BLaER1 (cell line): ENCODE measurements around the gene TMEM107.
A peak's percentile ranks its signal among the peaks of the same experiment; 100 is the strongest.

Source experiments
- H3K27ac ChIP-seq: shearing (Covaris generic); formaldehyde crosslinking; 2 replicates; pipeline ENCODE4 v1.8.1; 2022
- H3K27me3 ChIP-seq: shearing (Covaris generic); formaldehyde crosslinking; 2 replicates; pipeline ENCODE4 v1.8.1; 2022
- H3K36me3 ChIP-seq: shearing (Covaris generic); formaldehyde crosslinking; 2 replicates; pipeline ENCODE4 v1.8.1; 2022
- H3K4me1 ChIP-seq: shearing (Covaris generic); formaldehyde crosslinking; 2 replicates; pipeline ENCODE4 v1.8.1; 2022
- H3K4me2 ChIP-seq: shearing (Covaris generic); formaldehyde crosslinking; 2 replicates; pipeline ENCODE4 v1.8.1; 2022
- H3K4me3 ChIP-seq: shearing (Covaris generic); formaldehyde crosslinking; 2 replicates; pipeline ENCODE4 v1.8.1; 2022
- H3K9ac ChIP-seq: shearing (Covaris generic); formaldehyde crosslinking; 2 replicates; pipeline ENCODE4 v1.8.1; 2022
- H3K9me3 ChIP-seq: shearing (Covaris generic); formaldehyde crosslinking; 2 replicates; pipeline ENCODE4 v1.8.1; 2022
- H4K20me1 ChIP-seq: shearing (Covaris generic); formaldehyde crosslinking; 2 replicates; pipeline ENCODE4 v1.8.1; 2022
- Cebpa-rat ChIP-seq: shearing (Covaris generic); IDR thresholded peaks from 2 replicates; pipeline ENCODE4 v1.8.1; 2022

Gene TMEM107

DNA sequence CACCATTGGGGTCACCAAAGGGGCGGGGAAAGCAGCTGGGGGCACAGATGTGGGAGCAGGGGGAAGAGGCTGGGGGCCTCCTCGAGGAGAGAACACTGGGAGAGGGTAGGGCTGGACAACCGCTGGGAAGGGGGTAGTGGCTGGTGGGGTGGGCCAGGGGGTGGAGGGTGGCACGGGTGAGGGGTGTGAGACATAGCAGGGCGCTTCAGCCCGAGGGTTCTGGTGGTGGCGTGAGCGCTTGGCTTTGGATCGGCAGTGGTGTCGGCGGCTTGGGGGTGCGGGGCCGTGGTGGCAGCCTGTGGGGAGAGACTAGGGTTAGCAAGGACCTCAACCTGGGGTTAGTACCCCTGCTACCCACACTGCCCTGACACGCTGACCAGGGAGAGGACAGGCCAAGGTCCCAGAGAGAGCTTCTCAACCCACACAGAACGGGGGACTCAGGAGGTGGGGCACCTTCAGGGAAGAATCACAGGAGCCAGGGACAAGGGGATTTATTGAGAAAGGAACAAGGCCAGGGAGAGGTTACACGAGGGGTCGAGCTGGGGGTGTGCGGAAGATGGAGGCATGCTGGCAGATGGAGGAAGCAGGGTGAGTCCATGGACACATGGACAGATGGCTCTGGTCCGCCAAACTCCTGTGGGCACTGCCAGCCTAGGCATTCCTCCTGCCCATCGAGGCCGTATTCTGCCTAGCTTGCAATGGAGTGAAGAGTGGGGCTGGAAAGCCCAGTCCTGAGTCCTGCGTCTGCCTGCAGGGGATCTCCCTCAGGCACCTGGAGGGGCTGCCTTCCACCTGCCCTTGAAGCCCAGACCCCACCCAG is 32.4 kb downstream of the TMEM107 start:
- Histone ChIP-seq H3K4me3 (no peak overlapping the region), H4K20me1 (peaks cover 61% of the 10 kb centered on the region), H3K4me2 (no peak overlapping the region), H3K9ac (no peak overlapping the region), H3K36me3 (peaks cover 89% of the 10 kb centered on the region), H3K27ac (no peak overlapping the region), H3K4me1 (0 out of 2 replicates have a peak, but pooled peaks cover 5% of the 10 kb centered on the region), H3K9me3 (no peaks in the 10 kb centered on the region), H3K27me3 (no peaks in the 10 kb centered on the region)
- no peak for TF ChIP-seq Cebpa-rat

DNA sequence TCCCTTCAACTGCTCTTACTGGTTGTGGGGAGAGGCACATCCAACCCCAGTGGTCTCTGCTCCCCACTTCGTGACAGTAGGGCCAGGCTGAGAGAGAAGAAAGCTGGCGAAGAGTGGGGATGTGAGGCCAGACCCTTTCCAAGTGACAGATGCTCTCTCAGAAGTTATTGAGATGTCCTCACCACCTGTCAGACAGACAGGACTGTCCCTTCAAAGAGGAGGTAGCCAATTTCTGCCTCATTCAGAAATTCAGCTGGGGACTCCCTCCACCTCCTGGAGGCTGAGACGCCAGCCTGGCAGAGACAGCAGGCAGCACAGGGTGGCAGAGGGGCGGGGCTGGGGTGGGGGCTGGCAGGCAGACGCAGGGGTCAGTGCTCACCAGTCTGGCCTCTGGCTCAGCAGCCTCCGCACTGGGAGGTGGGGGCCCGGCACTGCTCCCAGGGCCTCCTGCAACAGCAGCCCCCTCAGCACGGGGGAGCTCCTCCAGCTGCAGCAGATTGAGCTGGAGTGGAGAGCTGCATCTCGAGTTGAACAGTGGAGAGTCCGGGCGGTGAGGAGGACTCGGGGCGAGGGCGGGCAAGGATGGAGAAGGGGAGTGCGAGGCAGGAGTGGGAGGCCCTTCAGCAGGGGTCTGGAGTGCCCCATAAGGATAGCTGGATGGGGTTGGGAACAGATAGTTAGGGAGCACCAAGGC is 33.1 kb downstream of the TMEM107 start:
- Histone ChIP-seq H3K4me3 (no peak overlapping the region), H4K20me1 (peaks cover 55% of the 10 kb centered on the region), H3K27me3 (no peaks in the 10 kb centered on the region), H3K27ac (no peak overlapping the region), H3K36me3 (peaks cover 82% of the 10 kb centered on the region), H3K4me2 (no peak overlapping the region), H3K4me1 (peaks cover 8% of the 10 kb centered on the region), H3K9ac (no peak overlapping the region), H3K9me3 (no peaks in the 10 kb centered on the region)
- no peak for TF ChIP-seq Cebpa-rat

DNA sequence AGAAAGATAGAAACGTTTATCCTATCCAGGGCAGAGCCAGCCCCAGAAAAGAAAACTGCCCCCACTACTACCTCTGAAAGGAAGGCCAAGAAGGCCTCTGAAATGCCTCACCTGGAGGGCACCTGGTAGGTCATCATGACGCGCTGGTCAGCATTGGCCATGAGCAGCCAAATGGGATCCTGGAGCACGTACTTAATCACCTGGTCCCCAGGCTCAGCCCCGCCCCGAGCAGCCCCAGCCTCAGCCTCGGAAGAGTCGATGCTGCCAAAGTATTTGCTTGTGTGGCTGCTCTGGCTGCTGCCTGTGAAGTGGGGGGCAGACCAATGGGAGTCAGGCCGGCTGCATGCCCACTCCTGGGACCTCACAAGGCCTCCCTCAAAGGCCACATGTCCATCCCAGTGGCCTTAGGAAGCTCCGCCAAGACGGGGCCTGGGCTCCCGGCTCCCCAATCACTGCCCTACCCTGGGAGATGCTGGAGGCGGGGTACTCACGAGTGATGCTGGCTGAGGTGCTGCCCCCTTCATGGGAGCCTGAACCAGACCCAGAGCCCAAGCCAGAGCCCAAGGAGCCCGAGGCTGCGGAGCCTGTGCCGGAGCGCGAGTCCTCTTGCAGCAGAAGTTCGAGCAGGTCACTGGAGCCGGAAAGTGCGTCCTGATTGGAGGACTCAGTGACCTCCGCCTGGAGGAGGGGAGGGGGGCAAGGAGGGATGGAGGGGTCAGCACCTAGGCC is 33.9 kb downstream of the TMEM107 start:
- Histone ChIP-seq H3K27ac (no peak overlapping the region), H3K36me3 (peaks cover 74% of the 10 kb centered on the region), H3K4me3 (no peak overlapping the region), H3K4me1 (peaks cover 15% of the 10 kb centered on the region), H4K20me1 (peaks cover 48% of the 10 kb centered on the region), H3K9ac (no peak overlapping the region), H3K9me3 (no peaks in the 10 kb centered on the region), H3K4me2 (no peak overlapping the region), H3K27me3 (no peaks in the 10 kb centered on the region)
- TF ChIP-seq Cebpa-rat = no peak

DNA sequence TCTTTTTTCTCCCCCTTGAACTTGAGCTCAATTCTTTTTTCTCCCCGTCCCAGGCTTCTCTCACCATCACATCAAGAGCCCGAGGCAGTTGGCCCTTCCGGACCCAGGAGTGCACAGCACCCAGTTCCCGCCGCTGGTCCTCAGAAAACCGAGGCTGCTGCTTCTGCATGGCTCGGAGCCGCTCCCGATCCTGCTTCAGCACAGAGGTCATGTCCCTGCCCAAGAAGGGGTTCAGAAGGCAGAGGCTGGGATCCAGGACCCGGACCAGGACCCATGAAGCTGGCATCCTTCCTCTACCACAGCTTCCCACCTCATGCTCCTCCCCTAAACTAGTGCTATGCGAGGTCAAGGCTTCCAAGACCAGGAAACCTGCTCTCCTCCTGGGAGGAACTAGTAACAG is 34.4 kb downstream of the TMEM107 start:
- no peak for TF ChIP-seq Cebpa-rat
- H4K20me1 ChIP-seq = peaks cover 42% of the 10 kb centered on the region
- no peaks in the 10 kb centered on the region for H3K9me3 ChIP-seq
- H3K27ac ChIP-seq = no peak overlapping the region
- H3K4me1 ChIP-seq = peaks cover 18% of the 10 kb centered on the region
- H3K4me2 ChIP-seq = no peak overlapping the region
- no peaks in the 10 kb centered on the region for H3K27me3 ChIP-seq
- H3K9ac ChIP-seq = no peak overlapping the region
- no peak overlapping the region for H3K4me3 ChIP-seq
- peaks cover 69% of the 10 kb centered on the region for H3K36me3 ChIP-seq

DNA sequence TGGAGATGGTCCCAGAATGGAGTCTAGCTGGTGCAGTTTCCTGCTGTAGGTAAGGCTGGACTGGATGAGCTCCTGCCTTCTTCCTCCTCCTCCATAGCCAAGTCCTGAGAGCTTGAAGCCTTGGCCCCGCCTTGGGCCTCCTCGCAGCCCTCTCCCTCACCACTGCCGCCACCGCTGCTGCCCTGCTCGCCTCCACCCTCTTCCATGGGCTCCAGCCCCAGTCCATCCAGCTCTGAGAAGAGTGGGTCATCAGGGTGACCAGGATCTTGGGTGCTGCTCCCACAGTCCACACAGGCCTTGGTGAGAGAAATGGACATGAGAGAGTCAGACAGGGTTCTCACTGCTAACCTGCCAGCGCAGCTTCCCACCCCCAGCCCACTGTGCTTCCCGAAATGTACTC is 35.1 kb downstream of the TMEM107 start:
- H3K27ac ChIP-seq = no peak overlapping the region
- H3K4me2 ChIP-seq = no peak overlapping the region
- TF ChIP-seq Cebpa-rat = no peak
- no peak overlapping the region for H3K4me3 ChIP-seq
- peaks cover 36% of the 10 kb centered on the region for H4K20me1 ChIP-seq
- no peaks in the 10 kb centered on the region for H3K27me3 ChIP-seq
- H3K9ac ChIP-seq = no peak overlapping the region
- H3K4me1 ChIP-seq = peaks cover 18% of the 10 kb centered on the region
- H3K9me3 ChIP-seq = no peaks in the 10 kb centered on the region
- peaks cover 62% of the 10 kb centered on the region for H3K36me3 ChIP-seq

DNA sequence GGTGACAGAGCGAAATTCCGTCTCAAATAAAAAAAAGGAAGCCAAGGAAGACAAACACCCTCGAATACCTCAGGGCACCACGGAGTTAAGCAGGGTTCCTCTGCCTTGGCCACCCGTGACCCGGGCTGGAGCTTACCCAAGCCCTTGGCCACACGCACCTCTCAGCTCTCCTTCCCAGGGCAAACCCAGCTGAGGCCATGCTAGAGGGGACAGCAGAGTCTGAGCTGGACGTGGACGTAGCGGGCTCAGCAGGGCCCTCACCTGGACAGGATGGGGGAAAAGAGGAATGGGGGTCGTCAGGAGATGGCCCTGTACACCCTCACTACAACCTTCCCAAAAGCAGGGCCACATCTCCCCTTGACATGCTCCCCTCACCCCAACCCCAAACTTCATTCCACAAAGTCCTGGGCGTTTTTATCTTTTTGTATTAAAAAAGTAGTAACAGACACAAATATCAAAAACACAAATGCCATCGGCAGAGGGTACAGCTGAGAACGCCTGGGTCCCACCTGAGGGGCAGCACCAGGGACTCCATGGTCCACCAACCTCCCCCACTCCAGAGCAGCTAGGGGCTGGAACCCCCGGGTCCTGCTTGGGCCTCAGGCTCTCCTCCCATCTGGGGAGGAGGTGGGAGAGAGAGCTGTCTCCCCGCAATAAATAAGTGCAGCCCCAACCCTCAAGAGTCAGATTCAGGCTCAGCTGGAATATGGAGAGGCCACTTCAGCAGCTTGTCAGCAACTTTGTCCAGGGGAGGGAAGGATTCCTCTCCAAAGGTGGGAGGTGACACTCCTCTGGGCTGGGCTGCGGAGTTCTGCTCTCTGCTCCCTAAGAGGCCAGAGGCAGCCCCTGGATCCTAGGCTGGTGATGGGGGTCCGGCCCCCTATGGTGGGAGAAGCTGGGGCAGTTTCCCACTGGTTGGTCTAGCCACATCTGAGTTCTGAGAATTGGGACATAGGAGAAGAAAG is 35.8 kb downstream of the TMEM107 start:
- Histone ChIP-seq H3K36me3 (peaks cover 55% of the 10 kb centered on the region), H3K9me3 (no peaks in the 10 kb centered on the region), H3K9ac (no peak overlapping the region), H3K27ac (no peak overlapping the region), H3K4me3 (no peak overlapping the region), H4K20me1 (peaks cover 29% of the 10 kb centered on the region), H3K4me2 (no peak overlapping the region), H3K4me1 (peaks cover 18% of the 10 kb centered on the region), H3K27me3 (no peaks in the 10 kb centered on the region)
- TF ChIP-seq Cebpa-rat = no peak

DNA sequence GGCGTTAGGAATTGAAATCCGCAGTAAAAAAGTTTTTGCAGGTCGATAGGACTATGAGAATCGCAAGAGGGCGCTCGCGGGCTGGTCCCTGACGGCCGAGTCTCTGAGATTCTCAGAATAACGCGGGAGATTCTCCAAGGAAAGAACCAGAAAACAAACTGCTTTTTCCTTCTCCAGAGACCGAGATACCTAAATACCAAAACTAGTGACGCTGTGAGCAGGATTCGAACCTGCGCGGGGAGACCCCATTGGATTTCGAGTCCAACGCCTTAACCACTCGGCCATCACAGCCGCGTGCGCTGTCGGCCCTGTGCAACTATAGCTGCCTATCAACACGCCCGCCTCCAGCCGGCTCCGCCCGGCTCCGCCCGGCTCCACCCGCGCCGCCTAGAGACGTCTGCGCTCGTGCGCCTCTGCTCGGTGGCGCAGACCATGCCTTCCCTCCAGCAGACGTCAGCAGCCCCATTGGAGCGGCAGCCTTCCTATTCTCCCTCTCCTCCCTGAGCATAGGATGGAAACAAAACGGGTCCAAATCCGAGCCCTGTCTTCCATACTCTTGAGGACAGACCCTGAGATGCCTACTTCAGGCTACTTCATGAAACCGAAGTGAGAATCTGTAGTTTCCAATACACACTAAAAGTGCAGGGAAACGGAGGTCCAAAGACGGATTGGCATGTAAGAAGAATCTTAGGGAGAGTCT is 37.4 kb downstream of the TMEM107 start:
- H3K4me1 ChIP-seq = peaks cover 18% of the 10 kb centered on the region
- peak overlapping the region; percentile 68 for H3K27ac ChIP-seq
- H3K9me3 ChIP-seq = no peaks in the 10 kb centered on the region

DNA sequence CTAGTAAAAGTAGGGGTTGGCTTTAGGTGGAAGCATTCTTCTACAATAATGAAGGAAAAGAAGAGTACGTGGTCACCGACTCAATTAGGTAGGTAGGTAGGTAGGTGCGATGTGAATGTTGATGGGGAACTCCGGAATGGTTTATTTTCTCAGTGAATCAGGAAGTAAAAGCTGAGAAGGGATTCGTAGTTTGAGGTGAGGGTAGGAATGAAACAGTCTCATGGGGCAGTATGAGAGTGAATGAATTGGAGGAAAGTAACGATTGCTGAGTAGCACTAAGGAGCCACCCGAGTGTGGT is 37.9 kb downstream of the TMEM107 start:
- H3K9me3 ChIP-seq = no peaks in the 10 kb centered on the region
- no peak for TF ChIP-seq Cebpa-rat
- H4K20me1 ChIP-seq = peaks cover 22% of the 10 kb centered on the region; the same call in 1 of the 2 replicates
- peaks cover 18% of the 10 kb centered on the region for H3K4me1 ChIP-seq
- no peaks in the 10 kb centered on the region for H3K27me3 ChIP-seq
- H3K4me3 ChIP-seq = peak overlapping the region; percentile 68
- peaks cover 35% of the 10 kb centered on the region for H3K36me3 ChIP-seq
- peak overlapping the region; percentile 96 for H3K4me2 ChIP-seq
- H3K27ac ChIP-seq = peak overlapping the region; percentile 18; the same call in 1 of the 2 replicates
- H3K9ac ChIP-seq = peak overlapping the region; percentile 80

More for the DNA sequence above, 37.4 kb downstream of the TMEM107 start:
- peak overlapping the region; percentile 68 for H3K4me3 ChIP-seq
- H3K9ac ChIP-seq = peak overlapping the region; percentile 80
- no peaks in the 10 kb centered on the region for H3K27me3 ChIP-seq
- peak overlapping the region; percentile 96 for H3K4me2 ChIP-seq
- no peak for TF ChIP-seq Cebpa-rat
- peaks cover 22% of the 10 kb centered on the region; the same call in 1 of the 2 replicates for H4K20me1 ChIP-seq
- peaks cover 39% of the 10 kb centered on the region for H3K36me3 ChIP-seq
